Adipose tissue (tissue), 3 donors: ENCODE results near the gene SAFB2. TPM values are rescaled to one million over a fixed set of nuclear protein-coding genes. Genes with fewer than 3 reads are reported as not detected.
"Not testable (repeated sequence)": the region's sequence is repeated elsewhere in the genome, so short reads cannot be mapped to it uniquely, and the experiment has no call there.

Experiments used
- H3K27ac ChIP-seq: one replicate; pipeline ENCODE4 v1.5.1; 2013; ENCODE audit warnings: low read depth, low read length
- WGBS, 3 donors: extraction: QIAGEN DNeasy Blood & Tissue Kit; methylation state at CpG; one replicate each; pipeline ENCODE4 v1.1.7; 2013; 5-methylcytosine and 5-hydroxymethylcytosine counted together
- polyA plus RNA-seq, 3 donors: library from polyadenylated mRNA; stranded (reverse); fragments of 200-250 nt; gene quantifications; one replicate each; pipeline ENCODE4 v1.2.3, GENCODE V29; 2013
- donor health status: healthy with polysubstance abuse.
- donor health status: Bipolar disorder and iron deficiency.
- donor health status: healthy.

The SAFB2 gene
- polyA plus RNA-seq, 3 donors = 35.0 to 48.0 (median 35.4) TPM

- H3K27ac ChIP-seq = no peak overlapping the region
- 80 to 93% (median 85%) methylated on average over 1 of the region's 1 CpG for WGBS, 3 donors
These were observed 5.5 kb downstream of the SAFB2 start for GRCh38 chr19:5617080-5617479.

DNA sequence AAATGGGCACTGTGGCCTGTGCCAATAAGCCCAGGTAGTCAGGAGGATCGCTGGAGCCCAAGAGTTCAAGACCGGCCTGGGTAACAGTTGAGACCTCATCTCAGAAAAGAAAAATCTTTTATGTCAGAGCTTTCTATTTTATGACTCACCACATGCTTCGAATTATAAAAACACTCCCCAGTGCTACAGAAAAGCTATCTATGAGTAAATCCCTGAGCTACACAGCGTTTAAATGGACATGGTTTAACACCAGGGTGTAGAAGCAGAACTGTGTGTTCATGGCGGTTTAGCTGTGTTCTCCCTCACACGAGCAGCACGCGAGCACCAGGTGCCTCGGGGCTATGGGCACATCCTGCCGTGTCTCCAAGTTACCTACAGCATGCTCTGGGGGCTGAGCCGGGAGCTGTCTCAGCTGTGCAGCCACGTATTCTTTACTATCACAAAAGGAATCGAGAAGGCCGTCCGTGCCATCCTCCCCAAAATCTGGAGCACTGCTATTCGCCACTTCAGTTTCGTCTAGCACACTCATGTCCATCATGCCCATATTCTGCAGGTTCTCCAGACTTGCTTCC is 6.7 kb downstream of the SAFB2 start:
- WGBS, 3 donors = 93 to 94% (median 93%) methylated on average over 17 of the region's 17 CpGs
- H3K27ac ChIP-seq = no peak overlapping the region

- no peak overlapping the region for H3K27ac ChIP-seq
- WGBS, 3 donors = 92 to 93% (median 92%) methylated on average over 15 of the region's 15 CpGs
These were observed 9.4 kb downstream of the SAFB2 start for GRCh38 chr19:5612891-5613865.

- WGBS, 3 donors = 93 to 94% (median 94%) methylated on average over 16 of the region's 16 CpGs
- H3K27ac ChIP-seq = no peak overlapping the region
These were observed 12.6 kb downstream of the SAFB2 start for GRCh38 chr19:5609881-5610448.

DNA sequence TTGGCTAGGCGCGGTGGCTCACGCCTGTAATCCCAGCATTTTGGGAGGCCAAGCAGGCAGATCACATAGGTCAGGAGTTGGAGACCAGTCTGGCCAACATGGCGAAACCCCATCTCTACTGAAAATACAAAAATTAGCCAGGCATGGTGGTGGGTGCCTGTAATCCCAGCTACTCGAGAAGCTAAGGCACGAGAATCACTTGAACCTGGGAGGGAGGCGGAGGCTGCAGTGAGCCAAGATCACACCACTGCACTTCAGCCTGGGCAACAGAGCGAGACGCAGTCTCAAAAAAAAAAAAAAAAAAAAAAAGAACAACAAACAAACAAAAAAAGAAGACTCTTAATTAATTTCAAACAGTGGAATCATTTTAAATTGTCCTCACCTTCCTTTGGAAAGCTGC is 13.8 kb downstream of the SAFB2 start:
- 91 to 95% (median 94%) methylated on average over 9 of the region's 9 CpGs for WGBS, 3 donors

GRCh38 chr19:5608291-5608690 is 14.3 kb downstream of the SAFB2 start:
- H3K27ac ChIP-seq = no peak overlapping the region
- WGBS, 3 donors = 70 to 94% (median 91%) methylated on average over 10 of the region's 10 CpGs

More for the DNA sequence above, 13.8 kb downstream of the SAFB2 start:
- not testable (repeated sequence) for H3K27ac ChIP-seq

- WGBS, 3 donors = 86 to 93% (median 92%) methylated on average over 16 of the region's 16 CpGs
- no peak overlapping the region for H3K27ac ChIP-seq
These were observed 15.0 kb downstream of the SAFB2 start for GRCh38 chr19:5607318-5608275.

DNA sequence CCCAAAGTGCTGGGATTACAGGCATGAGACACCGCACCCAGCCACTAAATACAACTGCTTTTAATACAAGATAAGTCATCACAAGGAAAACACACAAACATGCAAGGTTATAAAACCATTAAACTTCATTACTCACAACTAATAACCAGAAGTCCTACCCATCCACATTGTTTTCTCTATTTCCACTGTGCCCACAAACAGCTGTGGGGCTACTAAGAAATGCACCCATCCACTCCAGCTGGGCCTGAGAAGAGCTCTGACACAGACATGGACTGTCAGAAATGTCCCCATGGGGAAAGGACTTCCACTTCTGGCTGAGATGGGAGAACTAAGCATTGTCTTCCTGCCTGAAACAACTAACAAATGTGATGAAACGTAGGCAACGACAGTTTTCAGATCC is 17.2 kb downstream of the SAFB2 start:
- whole genome bisulfite sequencing, 3 donors = 74 to 85% (median 83%) methylated on average over 3 of the region's 3 CpGs

DNA sequence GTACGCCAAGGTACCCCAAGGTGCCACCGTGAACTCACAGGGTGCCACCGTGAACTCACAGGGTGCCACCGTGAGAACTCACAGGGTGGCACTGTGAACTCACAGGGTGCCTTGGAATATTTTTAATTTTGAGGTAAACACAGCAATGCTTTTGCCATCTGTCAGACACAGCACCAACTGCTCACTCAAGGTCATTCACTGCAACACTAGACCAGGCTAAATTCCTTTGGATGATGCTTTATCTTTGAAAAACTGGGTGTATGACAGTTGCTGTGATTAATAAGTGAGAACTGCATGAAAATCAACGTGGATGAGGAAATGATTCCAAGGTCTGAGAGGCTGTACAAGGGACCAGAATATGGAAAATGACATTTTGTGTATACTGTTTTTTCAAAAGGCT is 18.9 kb downstream of the SAFB2 start:
- no peak overlapping the region for H3K27ac ChIP-seq
- 40 to 86% (median 84%) methylated on average over 5 of the region's 5 CpGs for WGBS, 3 donors

More for the DNA sequence above, 17.2 kb downstream of the SAFB2 start:
- no peak overlapping the region for H3K27ac ChIP-seq

GRCh38 chr19:5600797-5601196 is 21.8 kb downstream of the SAFB2 start:
- 73 to 90% (median 86%) methylated on average over 8 of the region's 8 CpGs for WGBS, 3 donors
- no peak overlapping the region for H3K27ac ChIP-seq

- no peak overlapping the region for H3K27ac ChIP-seq
- 93 to 96% (median 95%) methylated on average over 9 of the region's 9 CpGs for WGBS, 3 donors
These were observed 26.8 kb downstream of the SAFB2 start for GRCh38 chr19:5595745-5596144.

DNA sequence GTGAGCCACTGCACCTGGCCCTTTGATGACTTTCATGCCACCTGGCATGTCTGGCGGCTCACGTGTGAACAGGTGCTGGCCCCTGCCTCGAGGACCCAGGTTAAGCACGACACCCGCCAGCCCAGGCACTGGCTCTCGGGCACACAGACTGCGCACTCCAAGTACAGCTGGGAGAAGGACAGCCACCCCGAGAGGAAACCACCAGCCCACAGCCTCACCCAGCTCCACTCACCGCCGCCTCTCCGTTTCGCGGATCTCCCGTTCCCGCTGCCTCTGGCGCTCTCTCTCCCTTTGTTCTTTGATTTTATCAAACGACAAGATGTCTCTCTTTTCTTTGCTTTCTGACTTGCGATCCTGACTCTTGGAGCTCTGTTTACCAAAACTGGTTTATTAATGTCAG is 27.4 kb downstream of the SAFB2 start:
- H3K27ac ChIP-seq = no peak overlapping the region

GRCh38 chr19:5594521-5594950 is 28.0 kb downstream of the SAFB2 start:
- H3K27ac ChIP-seq = no peak overlapping the region
- WGBS, 3 donors = 87 to 95% (median 91%) methylated on average over 7 of the region's 7 CpGs

More for the DNA sequence above, 27.4 kb downstream of the SAFB2 start:
- 88 to 95% (median 94%) methylated on average over 18 of the region's 18 CpGs for WGBS, 3 donors

DNA sequence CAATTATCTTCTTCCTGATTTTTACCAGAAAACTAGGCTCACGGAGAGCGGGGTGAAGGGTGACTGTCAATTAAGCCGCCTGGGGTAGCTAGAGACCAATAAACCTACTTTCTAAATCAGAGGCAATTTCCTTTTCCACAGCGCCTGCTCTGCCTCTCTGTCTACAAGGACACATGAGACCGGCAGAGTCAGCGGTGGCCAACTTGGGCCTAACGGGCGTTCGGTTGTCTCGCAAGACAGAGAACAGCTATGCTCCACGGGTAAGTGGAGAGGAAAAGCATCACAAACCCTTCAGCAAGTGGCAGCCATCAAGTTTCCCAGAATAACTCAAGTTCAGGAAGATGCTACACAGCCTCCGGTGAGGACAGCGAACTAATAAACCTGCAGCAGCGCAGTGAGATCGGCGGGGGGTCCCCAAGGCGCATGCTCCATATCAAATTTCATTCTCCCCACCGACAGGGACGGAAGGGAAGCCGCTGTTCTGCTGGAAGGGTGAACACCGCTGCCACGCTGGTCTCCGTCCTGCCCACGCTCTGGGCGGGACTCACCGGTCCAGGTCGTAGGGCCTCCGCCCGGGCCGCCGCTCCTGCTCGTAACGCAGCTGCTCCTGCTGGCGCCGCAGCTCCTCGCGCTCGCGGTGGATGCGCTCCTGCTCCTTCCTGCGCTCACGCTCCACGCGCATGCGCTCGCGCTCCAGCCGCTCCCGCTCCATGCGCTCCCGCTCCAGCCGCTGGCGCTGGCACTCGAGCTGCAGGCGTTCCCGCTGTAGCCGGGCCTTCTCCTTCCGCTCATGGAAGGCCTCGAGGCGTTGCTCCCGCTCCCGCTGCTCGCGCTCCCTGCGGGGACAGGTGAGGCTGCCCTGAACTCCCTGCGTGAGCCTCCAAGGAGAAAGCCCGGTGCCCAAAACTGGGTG is 29.0 kb downstream of the SAFB2 start:
- no peak overlapping the region for H3K27ac ChIP-seq
- WGBS, 3 donors = 91 to 93% (median 92%) methylated on average over 67 of the region's 67 CpGs

DNA sequence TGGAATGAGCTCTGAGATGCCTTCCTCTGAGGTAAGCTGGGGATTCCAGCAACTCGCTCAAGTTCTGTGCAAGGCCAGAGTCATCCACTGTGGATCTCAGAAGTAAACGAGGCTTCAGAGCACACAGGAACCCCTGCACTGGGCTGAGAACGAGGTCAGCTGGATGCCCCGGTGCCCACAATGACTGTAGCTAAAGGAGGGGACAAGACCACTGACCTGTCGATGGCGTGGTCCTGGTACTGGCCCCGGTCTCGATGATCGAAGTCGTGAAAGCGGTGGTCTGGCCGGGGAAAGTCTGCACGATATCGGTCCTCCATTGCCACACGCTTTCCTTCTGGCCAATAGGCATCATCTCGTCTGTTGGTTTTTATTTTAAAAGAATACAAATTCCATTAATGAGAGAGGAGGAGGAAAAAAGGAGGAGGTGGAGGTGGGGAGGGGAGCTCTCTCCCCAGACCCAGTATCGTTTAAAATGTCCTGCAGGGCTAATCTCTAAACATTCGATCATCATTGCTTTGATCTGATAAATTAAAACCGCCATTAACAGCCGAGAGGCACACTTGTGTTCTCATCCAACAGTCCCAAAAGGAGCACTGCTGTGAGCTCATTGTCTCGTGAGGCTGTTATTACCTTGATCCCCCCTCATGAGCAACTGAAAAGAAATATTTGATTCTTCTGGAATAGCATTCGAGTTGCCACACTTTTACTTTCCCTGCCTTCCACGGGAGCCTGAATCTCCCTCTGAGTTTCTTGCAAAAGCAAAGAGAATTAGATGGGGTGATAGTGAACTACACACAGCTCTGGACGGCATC is 29.8 kb downstream of the SAFB2 start:
- no peak overlapping the region for H3K27ac ChIP-seq
- WGBS, 3 donors = 84 to 91% (median 88%) methylated on average over 24 of the region's 24 CpGs

DNA sequence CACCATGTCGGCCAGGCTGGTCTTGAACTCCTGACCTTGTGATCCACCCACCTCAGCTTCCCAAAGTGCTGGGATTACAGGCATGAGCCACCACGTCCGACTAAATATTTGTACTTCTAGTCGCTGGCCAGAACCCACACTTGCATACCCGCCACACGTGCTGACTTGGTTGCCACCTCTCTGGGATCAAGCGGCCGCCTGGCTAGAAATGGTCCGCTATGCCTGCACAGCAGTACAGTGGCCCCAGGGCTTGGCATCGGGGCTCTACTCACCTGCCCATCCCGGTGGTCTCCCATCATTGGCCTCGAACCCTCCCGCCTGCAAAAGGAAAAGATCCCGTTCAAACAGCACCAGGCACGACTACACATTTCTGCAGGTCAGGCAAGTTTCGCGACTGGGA is 31.1 kb downstream of the SAFB2 start:
- WGBS, 3 donors = 91 to 95% (median 92%) methylated on average over 17 of the region's 17 CpGs
- H3K27ac ChIP-seq = no peak overlapping the region

GRCh38 chr19:5590865-5591154 is 31.8 kb downstream of the SAFB2 start:
- WGBS, 3 donors = 92 to 95% (median 93%) methylated on average over 9 of the region's 9 CpGs
- H3K27ac ChIP-seq = no peak overlapping the region
